Right cardiac atrium (tissue), 5 donors: ENCODE data around the gene HTRA2. TPM values are rescaled to one million over a fixed set of nuclear protein-coding genes. Genes with fewer than 3 reads are reported as not detected.

Experiments
- ATAC-seq, 2 donors: fragments of 200-7000 bp; cut with Tn5 transposase; one replicate each; pipeline versions ENCODE4 v1.8.0 to v1.9.1; 2020; ENCODE audit warnings: moderate library complexity in 2 of 2, mild to moderate bottlenecking in 1 of 2
- DNase-seq, 3 donors: peaks; one replicate each; pipeline ENCODE4 v3.0.0-alpha.2; 2020
- H3K27ac ChIP-seq: one replicate; pipeline ENCODE4 v1.5.1; 2013; ENCODE audit warnings: mild to moderate bottlenecking, low read length, control low read depth, moderate library complexity
- H3K27me3 ChIP-seq: one replicate; pipeline ENCODE4 v1.6.1; 2013; ENCODE audit not compliant: control insufficient read depth, insufficient read depth
- H3K4me1 ChIP-seq: one replicate; pipeline ENCODE4 v1.6.1; 2013; ENCODE audit warnings: low read length; ENCODE audit not compliant: control insufficient read depth, insufficient read depth
- H3K4me3 ChIP-seq: one replicate; pipeline ENCODE4 v1.5.1; 2013; ENCODE audit warnings: low read length, control low read depth
- H3K9me3 ChIP-seq: one replicate; pipeline ENCODE4 v1.6.1; 2013; ENCODE audit warnings: low read length; ENCODE audit not compliant: control insufficient read depth
- WGBS: extraction: QIAGEN DNeasy Blood & Tissue Kit; methylation state at CpG from one replicate; pipeline ENCODE4 v1.1.7; 2013; 5-methylcytosine and 5-hydroxymethylcytosine counted together
- intact Hi-C, 4 donors: fragments of 100-400 bp; cut with DNase I; formaldehyde crosslinking; loops; one replicate each; pipeline versions ENCODE4 v1.11.0 to v1.14.0; 2022 to 2023
- polyA plus RNA-seq: library from polyadenylated mRNA; stranded (reverse); fragments of 200-250 nt; gene quantifications from one replicate; pipeline ENCODE4 v1.2.3, GENCODE V29; 2013
- total RNA-seq, 4 donors: library from RNA; stranded (reverse); fragmentation: NEBNext Ultra II Directional; extraction: Animal tissue kit (Norgen Biotek cat#: 25700); gene quantifications; one replicate each; pipeline ENCODE4 v1.2.1, GENCODE V29; 2021
- donor health status: healthy with polysubstance abuse.
- donor health status: DM: no; HTN: yes; CAD: no.
- donor health status: DM: no; HTN: no; CAD: no.
- donor health status: DM: no; HTN: yes; CAD: no; lungs with severe emphysema.
- donor health status: DM: yes; HTN: yes; CAD: no.

HTRA2 gene
- total and polyA plus RNA-seq, 5 donors: 26.3 to 31.2 (median 28.2) TPM

GRCh38 chr2:74571058-74571457, 41.3 kb downstream of the HTRA2 start:
- intact Hi-C loops: no loop called here
- H3K4me3 ChIP-seq: no peak overlapping the region
- no peaks in the 10 kb centered on the region for H3K27me3 ChIP-seq
- peaks cover 2% of the 10 kb centered on the region for H3K4me1 ChIP-seq
- no peak overlapping the region for H3K27ac ChIP-seq
- ATAC-seq: no peak
- WGBS: 83% methylated on average over 1 of the region's 1 CpG
- H3K9me3 ChIP-seq: no peaks in the 10 kb centered on the region
- no peak for DNase-seq

DNA sequence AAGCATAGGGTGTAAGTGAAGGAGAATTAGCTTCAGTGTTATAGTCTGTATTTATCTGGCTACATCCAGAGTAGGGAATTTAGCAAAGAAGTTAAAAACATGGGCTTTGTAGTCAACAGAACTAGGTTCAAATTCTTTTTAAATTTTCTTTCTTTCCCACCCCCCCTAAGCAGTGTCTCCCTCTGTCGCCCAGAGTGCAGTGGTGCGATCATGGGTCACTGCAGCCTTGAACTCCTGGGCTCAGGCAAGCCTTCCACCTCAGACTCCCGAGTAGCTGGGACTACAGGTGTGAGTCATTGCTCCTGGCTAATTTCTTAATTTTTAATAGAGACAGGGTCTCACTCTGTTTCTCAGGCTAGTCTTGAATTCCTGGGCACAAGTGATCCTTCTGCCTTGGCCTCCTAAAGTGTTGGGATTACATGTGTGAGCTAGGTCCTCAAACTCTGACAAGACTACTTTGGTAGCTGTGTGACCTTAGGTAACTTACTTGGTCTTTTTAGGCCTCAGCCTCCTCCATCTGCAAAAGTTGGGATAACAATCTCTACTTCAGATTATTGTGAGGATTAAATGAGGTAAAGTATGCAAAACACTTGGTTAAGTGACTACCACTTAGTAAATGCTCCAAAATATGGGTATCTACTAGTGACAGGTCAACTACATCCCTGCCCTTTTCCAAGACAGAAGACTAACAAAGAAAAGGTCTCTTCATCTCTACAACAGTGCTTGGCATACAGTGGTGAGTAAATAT, 42.6 kb downstream of the HTRA2 start:
- no peaks in the 10 kb centered on the region for H3K27me3 ChIP-seq
- no peaks in the 10 kb centered on the region for H3K4me1 ChIP-seq
- H3K4me3 ChIP-seq: no peak overlapping the region
- intact Hi-C loops: no loop called here
- ATAC-seq (no peak), DNase-seq (no peak)
- no peak overlapping the region for H3K27ac ChIP-seq
- 81% methylated on average over 3 of the region's 3 CpGs for WGBS
- no peaks in the 10 kb centered on the region for H3K9me3 ChIP-seq

DNA sequence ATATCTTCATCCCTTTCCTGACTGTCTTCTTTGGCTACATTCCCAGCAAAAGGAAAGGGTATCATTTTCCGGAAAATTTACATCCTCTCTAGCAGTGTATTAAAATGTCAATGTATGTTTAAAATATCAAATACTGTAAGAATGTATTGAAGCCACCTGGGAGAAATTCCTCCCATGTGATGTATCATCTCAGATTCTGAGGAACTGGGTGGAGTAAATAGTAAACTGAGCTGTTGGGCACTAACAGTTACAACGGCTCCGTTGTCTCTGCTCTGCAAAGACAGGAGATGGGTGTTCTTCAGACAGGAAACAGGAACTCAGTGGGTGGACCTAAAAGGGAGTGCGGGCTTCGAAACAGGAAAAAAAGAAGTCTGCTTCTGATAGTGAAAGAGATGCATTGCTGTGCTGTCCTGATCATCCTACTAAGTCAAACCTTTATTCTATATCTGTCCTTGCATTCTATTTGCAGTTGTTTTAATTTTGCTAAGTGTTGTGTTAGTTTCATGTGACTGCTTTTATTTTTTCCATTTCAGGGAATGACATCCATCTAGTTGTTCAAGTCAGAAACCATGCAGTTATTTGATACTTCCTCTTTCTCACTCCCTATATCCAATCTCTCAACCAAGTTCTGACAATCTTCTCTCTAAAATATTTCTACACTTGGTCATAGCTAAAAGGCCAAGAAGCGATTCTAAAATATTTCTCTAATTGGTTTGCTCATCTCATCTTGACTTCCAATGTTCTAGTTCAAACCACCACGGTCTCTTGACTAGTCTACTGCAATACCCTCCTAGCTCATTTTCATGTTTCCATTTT, 44.2 kb downstream of the HTRA2 start:
- Histone ChIP-seq H3K4me1 (no peaks in the 10 kb centered on the region), H3K4me3 (no peak overlapping the region), H3K27me3 (no peaks in the 10 kb centered on the region), H3K9me3 (no peaks in the 10 kb centered on the region), H3K27ac (no peak overlapping the region)
- intact Hi-C loops: no loop called here
- WGBS: 42% methylated on average over 7 of the region's 7 CpGs
- DNase-seq: no peak
- ATAC-seq: peak; percentile 46 to 62

GRCh38 chr2:74575320-74575719, 45.6 kb downstream of the HTRA2 start:
- no peaks in the 10 kb centered on the region for H3K4me1 ChIP-seq
- no peak overlapping the region for H3K4me3 ChIP-seq
- no peak overlapping the region for H3K27ac ChIP-seq
- no peak for DNase-seq
- no peaks in the 10 kb centered on the region for H3K27me3 ChIP-seq
- H3K9me3 ChIP-seq: no peaks in the 10 kb centered on the region
- no peak for ATAC-seq
- 87% methylated on average over 4 of the region's 4 CpGs for WGBS
- intact Hi-C loops: no loop called here

GRCh38 chr2:74576211-74576862, 46.6 kb downstream of the HTRA2 start:
- WGBS: 85% methylated on average over 7 of the region's 7 CpGs
- ATAC-seq (no peak), DNase-seq (no peak)
- intact Hi-C loops: no loop called here
- H3K27ac ChIP-seq: no peak overlapping the region
- H3K27me3 ChIP-seq: no peaks in the 10 kb centered on the region
- no peak overlapping the region for H3K4me3 ChIP-seq
- H3K9me3 ChIP-seq: no peaks in the 10 kb centered on the region
- no peaks in the 10 kb centered on the region for H3K4me1 ChIP-seq

DNA sequence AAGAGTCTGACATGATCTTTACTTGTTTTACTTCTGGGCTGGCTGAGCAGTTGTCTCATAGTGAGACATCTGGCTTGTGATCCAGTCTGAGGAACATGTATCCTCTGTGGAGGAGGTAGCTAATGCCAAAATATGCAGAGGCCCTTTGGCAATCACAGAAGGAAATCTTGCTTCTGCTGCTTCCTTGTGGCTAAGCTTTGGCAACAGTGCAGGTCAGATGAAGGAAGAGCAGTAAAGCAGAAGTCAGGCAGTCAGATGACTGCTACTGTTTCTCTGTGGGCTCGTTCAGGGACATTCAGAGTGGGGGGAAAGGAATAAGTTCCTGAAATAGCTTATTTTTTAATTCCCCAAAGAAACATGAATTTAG, 47.1 kb downstream of the HTRA2 start:
- H3K27ac ChIP-seq: no peak overlapping the region
- ATAC-seq (peak; percentile 79), DNase-seq (no peak)
- H3K27me3 ChIP-seq: no peaks in the 10 kb centered on the region
- no peak overlapping the region for H3K4me3 ChIP-seq
- H3K9me3 ChIP-seq: no peaks in the 10 kb centered on the region
- no peaks in the 10 kb centered on the region for H3K4me1 ChIP-seq
- intact Hi-C loops: no loop called here
- WGBS: 16% methylated on average over 1 of the region's 1 CpG

GRCh38 chr2:74577448-74577847, 47.7 kb downstream of the HTRA2 start:
- Histone ChIP-seq H3K4me1 (no peaks in the 10 kb centered on the region), H3K27ac (no peak overlapping the region)
- peak; percentile 80 to 84 for ATAC-seq

GRCh38 chr2:74578408-74578807, 48.7 kb downstream of the HTRA2 start:
- no peak overlapping the region for H3K27ac ChIP-seq
- H3K4me1 ChIP-seq: no peaks in the 10 kb centered on the region
- no peak for ATAC-seq
- H3K9me3 ChIP-seq: no peaks in the 10 kb centered on the region
- H3K27me3 ChIP-seq: no peaks in the 10 kb centered on the region
- intact Hi-C loops: no loop called here
- WGBS: 82% methylated on average over 3 of the region's 3 CpGs
- no peak for DNase-seq
- H3K4me3 ChIP-seq: no peak overlapping the region

More at GRCh38 chr2:74577448-74577847, 47.7 kb downstream of the HTRA2 start:
- peak in 2 of 3 donors; percentile 34 to 49 for DNase-seq
- H3K27me3 ChIP-seq: no peaks in the 10 kb centered on the region
- WGBS: 15% methylated on average over 2 of the region's 2 CpGs
- intact Hi-C loops: no loop called here
- no peak overlapping the region for H3K4me3 ChIP-seq
- H3K9me3 ChIP-seq: no peaks in the 10 kb centered on the region

DNA sequence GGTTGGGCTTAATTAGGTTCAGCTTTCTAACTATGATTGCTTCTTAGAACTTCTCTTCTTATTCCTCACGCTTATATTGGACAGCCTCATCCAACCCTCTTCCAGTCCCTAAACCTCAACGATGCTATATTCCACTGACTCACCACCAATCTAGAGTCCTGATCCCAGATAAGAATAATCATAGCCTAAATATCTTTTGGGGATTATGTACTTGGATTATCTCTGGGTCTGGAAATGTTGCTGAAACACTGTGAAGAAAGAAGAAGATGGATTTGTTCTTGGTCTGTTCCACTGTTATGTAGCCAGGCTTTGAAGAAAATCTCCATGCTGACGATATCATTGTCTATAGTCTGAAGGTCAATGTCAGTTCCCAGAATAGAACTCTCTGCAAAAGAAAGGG, 51.7 kb downstream of the HTRA2 start:
- no peak for DNase-seq
- WGBS: 72% methylated on average over 3 of the region's 3 CpGs
- no peak overlapping the region for H3K4me3 ChIP-seq
- H3K4me1 ChIP-seq: no peaks in the 10 kb centered on the region
- ATAC-seq: no peak
- H3K27ac ChIP-seq: no peak overlapping the region
- H3K27me3 ChIP-seq: no peaks in the 10 kb centered on the region
- H3K9me3 ChIP-seq: no peaks in the 10 kb centered on the region
- intact Hi-C loops: loop anchor here in 1 of 4 donors (10.0 kb wide), 1 partner anchor 47 kb away; no protein-coding TSS in a partner anchor

GRCh38 chr2:74582184-74582583, 52.5 kb downstream of the HTRA2 start:
- ATAC-seq (no peak), DNase-seq (no peak)
- intact Hi-C loops: loop anchor here in 1 of 4 donors (10.0 kb wide), 1 partner anchor 47 kb away; no protein-coding TSS in a partner anchor
- no peaks in the 10 kb centered on the region for H3K27me3 ChIP-seq
- H3K4me3 ChIP-seq: no peak overlapping the region
- no peaks in the 10 kb centered on the region for H3K9me3 ChIP-seq
- no peak overlapping the region for H3K27ac ChIP-seq
- H3K4me1 ChIP-seq: no peaks in the 10 kb centered on the region
- WGBS: 75% methylated on average over 2 of the region's 2 CpGs
